ENCODE measurements around the gene ARV1.
"Not testable (repeated sequence)": the region's sequence is repeated elsewhere in the genome, so short reads cannot be mapped to it uniquely, and the experiment has no call there.

GRCh38 chr1:231047529-231047928 lies 68.6 kb downstream of the ARV1 start:
- not testable (repeated sequence) for TF ChIP-seq CTCF, POLR2A (IDR thresholded peaks at IDR 0.05)
